MM.1S (cell line): Measurements from ENCODE around the gene CHPF.

ENCODE experiments used
- EZH2 ChIP-seq: fragments of 300-600 bp; sonication (generic); optimal IDR thresholded peaks from 2 replicates; pipeline ENCODE3; 2017; ENCODE audit warnings: low read depth, mild to moderate bottlenecking, antibody characterized with exemption, low read length, mixed read lengths
- EZH2phosphoT487 ChIP-seq: fragments of 300-600 bp; sonication (generic); IDR thresholded peaks from 2 replicates; pipeline ENCODE4 v1.6.1; 2018; ENCODE audit warnings: antibody characterized with exemption, low read length
- TF ChIP-seq, protein P1 (sequence below): fragments of 300-600 bp; sonication (generic); IDR thresholded peaks from 2 replicates; pipeline ENCODE4 v1.5.1; 2016; ENCODE audit warnings: antibody characterized with exemption, low read length, mixed read lengths

DNA sequence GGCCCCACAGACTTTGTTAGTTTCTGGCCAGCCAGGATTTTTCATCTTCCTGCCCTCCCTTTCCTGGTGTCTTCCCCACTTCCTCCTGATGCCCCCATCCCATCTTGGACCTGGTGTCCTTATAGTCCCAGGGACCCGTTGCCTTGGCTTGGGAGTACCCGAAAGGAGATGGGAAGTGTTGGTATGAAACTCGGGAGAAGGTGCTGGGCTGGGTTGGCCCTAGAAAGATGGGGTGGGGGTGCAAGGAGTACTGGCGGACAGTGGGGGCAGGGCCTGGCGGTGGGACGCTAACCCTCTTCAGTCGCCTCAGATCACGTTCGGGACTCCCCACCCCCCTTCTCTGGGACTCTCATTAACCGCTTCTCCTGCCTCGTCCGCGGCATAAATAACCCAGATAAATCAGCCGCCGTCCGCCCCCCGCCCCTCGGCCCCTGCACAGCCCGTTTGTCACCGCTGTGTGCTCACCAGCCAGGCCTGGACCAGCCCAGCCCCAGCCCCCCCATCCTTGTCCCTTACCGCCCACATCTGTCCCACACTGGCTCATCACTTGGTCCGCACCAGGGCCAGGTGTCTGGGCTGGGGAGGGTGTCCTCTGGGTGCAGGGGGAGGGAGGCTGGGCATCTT lies 33.0 kb downstream of the CHPF start:
- no peak for TF ChIP-seq EZH2
- TF ChIP-seq, protein P1, sequence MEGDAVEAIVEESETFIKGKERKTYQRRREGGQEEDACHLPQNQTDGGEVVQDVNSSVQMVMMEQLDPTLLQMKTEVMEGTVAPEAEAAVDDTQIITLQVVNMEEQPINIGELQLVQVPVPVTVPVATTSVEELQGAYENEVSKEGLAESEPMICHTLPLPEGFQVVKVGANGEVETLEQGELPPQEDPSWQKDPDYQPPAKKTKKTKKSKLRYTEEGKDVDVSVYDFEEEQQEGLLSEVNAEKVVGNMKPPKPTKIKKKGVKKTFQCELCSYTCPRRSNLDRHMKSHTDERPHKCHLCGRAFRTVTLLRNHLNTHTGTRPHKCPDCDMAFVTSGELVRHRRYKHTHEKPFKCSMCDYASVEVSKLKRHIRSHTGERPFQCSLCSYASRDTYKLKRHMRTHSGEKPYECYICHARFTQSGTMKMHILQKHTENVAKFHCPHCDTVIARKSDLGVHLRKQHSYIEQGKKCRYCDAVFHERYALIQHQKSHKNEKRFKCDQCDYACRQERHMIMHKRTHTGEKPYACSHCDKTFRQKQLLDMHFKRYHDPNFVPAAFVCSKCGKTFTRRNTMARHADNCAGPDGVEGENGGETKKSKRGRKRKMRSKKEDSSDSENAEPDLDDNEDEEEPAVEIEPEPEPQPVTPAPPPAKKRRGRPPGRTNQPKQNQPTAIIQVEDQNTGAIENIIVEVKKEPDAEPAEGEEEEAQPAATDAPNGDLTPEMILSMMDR, result no peak
- TF ChIP-seq EZH2phosphoT487, result no peak
